ENCODE data around the gene TLR3. TPM values are rescaled to one million over a fixed set of nuclear protein-coding genes. Genes with fewer than 3 reads are reported as not detected.

The TLR3 gene
- total and polyA plus RNA-seq, 8 donors: 0.99 to 19.1 (median 7.6) TPM

DNA sequence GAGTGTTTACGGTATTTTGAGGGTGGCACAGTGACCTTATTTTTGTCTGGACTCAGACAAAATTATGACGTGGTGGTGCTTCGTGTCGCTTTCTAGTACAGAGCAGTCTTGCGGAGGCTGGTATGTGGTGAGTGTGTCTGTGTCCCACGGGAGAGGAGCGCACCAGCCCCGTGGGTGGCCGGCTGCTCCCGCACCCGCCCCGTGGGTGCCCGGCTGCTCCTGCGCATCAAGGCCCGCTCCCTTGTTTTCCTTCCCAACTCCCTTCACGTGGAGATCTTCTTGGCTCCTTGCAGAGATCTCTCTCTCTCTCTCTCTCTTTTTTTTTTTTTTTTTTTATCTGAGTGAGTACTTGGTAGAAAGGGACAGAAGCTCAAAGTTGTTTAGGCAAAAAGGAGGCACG, 23.3 kb downstream of the TLR3 start:
- no peak for DNase-seq

GRCh38 chr4:186095406-186095805, 26.4 kb downstream of the TLR3 start:
- H3K9me3 ChIP-seq: no peaks in the 10 kb centered on the region
- H3K4me1 ChIP-seq: no peaks in the 10 kb centered on the region
- no peak for FAIRE-seq
- intact Hi-C loops (cut with DNase I): no loop called here
- peak in 3 of 4 donors; percentile 53 to 68 (median 56) for ATAC-seq
- no peak overlapping the region for H3K27ac ChIP-seq
- no peak for DNase-seq
- TF ChIP-seq CTCF (IDR thresholded peaks at IDR 0.05): no peak
- H3K27me3 ChIP-seq: no peaks in the 10 kb centered on the region
- no peaks in the 10 kb centered on the region for H3K36me3 ChIP-seq
- no peak overlapping the region for H3K4me3 ChIP-seq
- WGBS, 2 donors: 28 to 34% methylated on average over 13 of the region's 13 CpGs

More for the DNA sequence above, 23.3 kb downstream of the TLR3 start:
- Histone ChIP-seq H3K4me1 (peaks cover 0 to 5% (median 5%) of the 10 kb centered on the region in 3 donors), H3K36me3 (no peaks in the 10 kb centered on the region), H3K9me3 (no peaks in the 10 kb centered on the region), H3K27ac (no peak overlapping the region), H3K4me3 (no peak overlapping the region), H3K27me3 (no peaks in the 10 kb centered on the region)
- intact Hi-C loops (cut with DNase I): no loop called here
- no peak for TF ChIP-seq CTCF (IDR thresholded peaks at IDR 0.05)
- FAIRE-seq (no peak), ATAC-seq (no peak)
- 92 to 95% methylated on average over 15 to 17 of the region's 17 CpGs for WGBS, 2 donors

- TF ChIP-seq CTCF (IDR thresholded peaks at IDR 0.05): no peak
- Histone ChIP-seq H3K4me3 (no peak overlapping the region), H3K9me3 (no peaks in the 10 kb centered on the region), H3K36me3 (no peaks in the 10 kb centered on the region), H3K4me1 (no peaks in the 10 kb centered on the region), H3K27ac (no peak overlapping the region), H3K27me3 (no peaks in the 10 kb centered on the region)
- 84 to 87% methylated on average over 9 of the region's 9 CpGs for WGBS, 2 donors
- FAIRE-seq: no peak
- intact Hi-C loops (cut with DNase I): no loop called here
- peak in 1 of 4 donors; percentile 43 for ATAC-seq
- no peak for DNase-seq
These were observed 27.8 kb downstream of the TLR3 start for GRCh38 chr4:186096681-186097165.

GRCh38 chr4:186097386-186097785, 28.4 kb downstream of the TLR3 start:
- Histone ChIP-seq H3K9me3 (no peaks in the 10 kb centered on the region), H3K4me3 (no peak overlapping the region), H3K36me3 (no peaks in the 10 kb centered on the region), H3K4me1 (no peaks in the 10 kb centered on the region), H3K27me3 (no peaks in the 10 kb centered on the region), H3K27ac (no peak overlapping the region)
- intact Hi-C loops (cut with DNase I): no loop called here
- ATAC-seq: no peak
- no peak for FAIRE-seq
- DNase-seq: no peak
- WGBS, 2 donors: 75 to 77% methylated on average over 5 of the region's 5 CpGs
- TF ChIP-seq CTCF (IDR thresholded peaks at IDR 0.05): no peak

DNA sequence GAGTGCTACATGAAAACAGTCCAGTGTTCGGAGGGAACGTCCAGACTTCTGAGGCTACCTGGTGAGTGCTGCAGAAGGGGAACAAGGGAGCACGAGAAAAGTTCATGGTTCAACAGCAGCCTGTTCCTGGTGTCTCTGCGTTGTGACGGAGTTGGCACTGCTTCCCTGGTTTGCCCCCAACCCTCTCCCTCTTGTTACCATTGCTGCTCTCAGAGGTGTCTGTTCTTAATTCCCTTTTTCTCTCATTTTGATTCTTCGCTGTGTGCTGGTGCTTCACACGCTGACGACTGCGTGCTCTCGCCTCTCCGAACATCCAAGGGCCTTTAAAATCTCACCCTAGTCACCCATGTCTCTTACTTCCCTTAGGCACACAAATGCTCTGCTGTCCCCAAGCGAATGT, 34.0 kb downstream of the TLR3 start:
- Histone ChIP-seq H3K36me3 (no peaks in the 10 kb centered on the region), H3K4me1 (peaks cover under 1 to 17% (median 12%) of the 10 kb centered on the region in 3 donors), H3K9me3 (no peaks in the 10 kb centered on the region), H3K27me3 (no peaks in the 10 kb centered on the region), H3K4me3 (no peak overlapping the region), H3K27ac (no peak overlapping the region)
- DNase-seq: no peak
- ATAC-seq: no peak
- 91 to 93% methylated on average over 12 of the region's 12 CpGs for WGBS, 2 donors
- FAIRE-seq: no peak
- intact Hi-C loops (cut with DNase I): no loop called here
- no peak for TF ChIP-seq CTCF (IDR thresholded peaks at IDR 0.05)
